AML-193 (cell line): ENCODE results near the gene TACC2.

Source experiments
- DNase-seq, 2 experiments: peaks; one replicate each; lab custom pipeline; 2025; lab: John Stamatoyannopoulos, UW

Gene TACC2

GRCh38 chr10:122165484-122166276, 176.7 kb downstream of the TACC2 start:
- DNase-seq = no peak

DNA sequence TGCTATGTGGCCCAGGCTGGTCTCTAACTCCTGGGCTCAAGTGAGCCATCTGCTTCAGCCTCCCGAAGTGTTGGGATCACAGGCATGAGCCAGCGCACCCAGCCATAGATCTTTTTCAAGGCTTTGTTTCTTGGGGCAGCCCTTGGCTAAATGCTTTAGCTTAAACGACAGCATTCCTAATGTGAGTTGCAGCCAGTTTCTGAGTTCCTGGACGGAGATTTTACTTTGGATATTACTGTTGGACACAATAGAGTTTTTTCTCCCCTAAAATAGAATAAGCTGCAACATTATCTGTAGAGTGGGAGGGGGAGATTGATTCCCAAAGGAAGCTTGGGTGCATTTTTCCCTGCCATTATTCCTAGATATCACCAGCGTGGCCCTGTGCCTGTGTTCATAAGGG, 179.1 kb downstream of the TACC2 start:
- no peak for DNase-seq

GRCh38 chr10:122168598-122169394, 179.8 kb downstream of the TACC2 start:
- no peak for DNase-seq

- no peak for DNase-seq
These were observed 181.8 kb downstream of the TACC2 start for GRCh38 chr10:122170802-122171201.

GRCh38 chr10:122171302-122172075, 182.5 kb downstream of the TACC2 start:
- DNase-seq = no peak

- no peak for DNase-seq
These were observed 183.5 kb downstream of the TACC2 start for GRCh38 chr10:122172361-122173008.

GRCh38 chr10:122173337-122173736, 184.4 kb downstream of the TACC2 start:
- DNase-seq = no peak

GRCh38 chr10:122173766-122174435, 184.9 kb downstream of the TACC2 start:
- DNase-seq = no peak

GRCh38 chr10:122176232-122177213, 187.6 kb downstream of the TACC2 start:
- DNase-seq = no peak

DNA sequence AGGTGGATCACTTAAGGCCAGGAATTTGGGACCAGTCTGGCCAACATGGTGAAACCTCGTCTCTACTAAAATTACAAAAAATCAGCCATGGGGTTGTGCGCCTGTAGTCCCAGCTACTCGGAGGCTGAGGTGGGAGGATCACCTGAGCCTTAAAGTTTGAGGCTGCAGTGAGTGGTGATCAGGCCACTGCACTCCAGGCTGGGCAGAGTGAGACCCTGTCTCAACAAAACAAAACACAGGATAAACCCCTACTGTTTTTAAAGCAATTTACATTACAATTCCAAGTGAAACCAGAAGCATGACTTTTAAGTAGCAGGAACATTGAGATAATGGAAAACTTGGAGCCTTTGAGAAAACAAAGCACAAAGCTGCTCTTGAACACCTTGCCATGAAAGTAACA, 189.7 kb downstream of the TACC2 start:
- DNase-seq = no peak

DNA sequence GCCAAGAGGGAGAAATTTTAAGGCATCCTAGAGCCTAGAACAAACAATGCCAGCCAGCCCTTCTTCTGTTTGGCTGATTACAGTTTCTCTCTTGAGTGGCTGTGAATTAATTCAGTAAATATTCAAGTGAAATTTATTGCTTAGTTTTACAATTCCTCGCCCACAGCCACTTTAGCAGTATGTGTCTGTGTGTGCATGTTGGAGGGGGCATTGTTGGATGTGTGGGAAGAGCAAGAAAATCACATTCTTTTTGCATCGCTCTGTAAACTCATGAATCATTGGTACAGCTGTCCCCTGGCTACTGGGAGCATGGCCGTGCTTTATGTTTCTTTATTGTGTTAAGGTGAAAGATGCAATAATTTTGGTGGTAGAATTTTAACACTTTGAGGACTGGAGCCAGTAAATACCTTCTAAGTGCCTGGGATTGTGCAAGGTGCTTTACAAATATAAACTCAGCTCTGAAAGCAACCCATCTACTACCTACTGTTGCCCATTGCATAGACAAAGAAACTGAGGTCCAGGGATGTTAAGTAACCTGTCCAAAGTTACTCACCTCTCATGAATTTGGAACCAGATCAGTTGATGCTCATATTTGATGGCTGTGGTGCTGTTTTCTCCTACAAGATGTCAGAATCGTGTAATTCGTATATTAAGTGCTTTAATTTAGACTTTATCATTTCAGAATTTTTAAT, 192.2 kb downstream of the TACC2 start:
- DNase-seq = no peak

DNA sequence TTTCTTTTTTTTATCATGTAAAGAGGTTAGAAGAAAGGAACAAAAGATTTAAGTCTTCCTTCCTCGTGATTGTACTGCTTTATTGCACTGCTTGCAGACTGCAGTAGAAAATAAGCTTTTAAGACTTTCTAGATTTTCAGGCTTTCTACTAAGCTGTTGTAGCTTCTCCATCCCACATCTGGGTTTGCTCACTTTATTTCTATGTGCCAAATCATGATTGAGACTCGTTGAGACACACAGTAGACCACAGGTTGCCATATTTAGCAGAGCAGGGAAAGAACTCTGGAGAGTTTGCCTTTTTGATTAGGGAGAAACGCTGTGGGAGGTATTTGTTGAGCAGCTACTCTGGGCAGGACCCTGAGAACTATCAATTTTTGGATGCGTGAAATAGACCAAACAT, 192.9 kb downstream of the TACC2 start:
- no peak for DNase-seq

DNA sequence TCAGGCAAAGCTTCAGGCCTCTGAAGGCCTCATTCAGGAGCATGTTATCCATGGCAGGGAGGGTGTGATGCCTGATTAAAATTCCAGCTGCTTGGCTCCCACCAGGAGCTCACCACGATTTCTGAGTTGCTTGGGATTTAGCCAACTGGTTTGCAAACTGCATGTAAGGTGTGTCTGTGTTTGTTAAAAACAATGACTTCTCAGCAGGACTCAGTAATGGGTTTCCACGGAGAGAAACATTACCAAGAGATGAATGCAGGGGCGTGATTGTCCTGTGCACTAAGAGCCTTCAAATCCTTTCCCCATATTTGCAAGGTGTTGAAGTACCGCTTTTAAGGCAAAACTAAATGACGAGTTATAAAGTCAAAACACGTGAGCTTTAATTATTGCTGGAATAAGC, 193.3 kb downstream of the TACC2 start:
- no peak for DNase-seq

DNA sequence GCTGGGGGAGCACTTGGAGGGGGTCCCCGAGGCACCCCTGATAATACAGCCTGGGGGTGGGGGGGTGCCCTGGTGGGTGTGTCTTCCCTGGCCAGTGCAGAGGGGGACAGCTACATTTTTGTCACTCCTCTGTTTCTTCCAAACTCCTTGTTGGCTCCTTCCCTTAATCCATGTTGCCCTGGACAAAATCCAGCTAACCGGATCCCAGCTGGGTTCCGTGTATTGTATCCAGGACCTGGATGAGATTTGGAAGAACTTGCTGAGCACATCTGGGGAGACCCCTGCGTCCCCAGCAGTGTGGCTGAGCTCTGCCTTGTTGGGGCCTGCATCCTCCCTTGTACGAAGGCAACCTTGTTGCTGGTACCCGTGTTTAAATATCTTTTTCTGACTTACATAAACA, 195.3 kb downstream of the TACC2 start:
- DNase-seq = no peak

DNA sequence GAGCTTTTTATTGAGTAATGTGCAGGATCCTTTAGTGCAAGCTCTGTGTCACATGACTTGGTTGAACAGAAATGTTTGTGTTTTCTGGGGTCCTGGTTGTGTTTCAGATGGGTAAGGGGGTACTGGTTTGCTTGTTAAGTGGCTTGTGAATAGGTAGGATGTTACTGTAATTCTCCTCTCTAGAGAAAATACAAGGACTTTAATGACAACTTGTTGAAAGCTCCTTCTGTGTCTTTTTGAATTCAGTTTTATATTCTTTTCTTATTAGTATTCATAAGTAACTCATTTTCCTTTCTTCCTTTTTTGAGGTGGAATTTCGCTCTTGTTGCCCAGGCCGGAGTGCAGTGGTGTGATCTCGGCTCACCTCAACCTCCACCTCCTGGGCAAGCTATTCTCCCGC, 196.7 kb downstream of the TACC2 start:
- DNase-seq = no peak

GRCh38 chr10:122186816-122187810, 198.2 kb downstream of the TACC2 start:
- no peak for DNase-seq

DNA sequence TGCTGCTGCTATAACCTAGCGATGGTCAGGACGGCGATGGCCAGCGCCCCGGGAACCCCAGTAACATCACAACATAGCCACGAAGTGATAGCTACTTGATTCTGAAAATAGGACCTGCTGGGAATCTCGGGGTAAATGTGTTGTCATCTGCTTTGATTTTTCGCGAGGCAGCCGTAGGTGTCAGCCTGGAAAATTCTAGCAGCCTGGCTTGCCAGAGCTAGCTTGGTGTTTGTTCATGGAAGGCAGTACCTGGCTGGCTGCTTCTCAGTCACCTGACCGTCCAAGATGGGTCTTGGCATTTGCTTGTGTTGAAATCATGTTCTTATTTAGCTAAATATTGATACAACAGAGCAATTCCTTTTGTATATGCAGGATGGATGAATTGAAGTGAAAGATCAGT, 199.7 kb downstream of the TACC2 start:
- DNase-seq = no peak

GRCh38 chr10:122189185-122189584, 200.2 kb downstream of the TACC2 start:
- no peak for DNase-seq
